IMR-90 (cell line): Measurements from ENCODE around the gene NPAS3. TPM values are rescaled to one million over a fixed set of nuclear protein-coding genes. Genes with fewer than 3 reads are reported as not detected.

Experiments
- ATAC-seq: fragments of 200-7000 bp; cut with Tn5 transposase; 2 replicates; pipeline ENCODE4 v1.9.1; 2020; ENCODE audit warnings: low read depth, mild to moderate bottlenecking, moderate library complexity
- BruUV-seq: library from RNA; stranded (reverse); fragments of 400-500 nt; replicated peaks from 2 replicates; lab custom pipeline; 2021; lab: Mats Ljungman, UMichigan
- CTCF ChIA-PET: fragments of 300-600 bp; formaldehyde crosslinking; extraction: SDS; loops from one replicate; lab custom pipeline; 2021; ENCODE audit warnings: antibody characterized with exemption; lab: Yijun Ruan, JAX
- POLR2A ChIA-PET: fragments of 300-600 bp; sonication (Branson Sonifier 250); formaldehyde crosslinking; loops from one replicate; lab custom pipeline; 2022; ENCODE audit warnings: antibody characterized with exemption; ENCODE audit not compliant: unreplicated experiment; lab: Charles Lee
- DNase-seq: peaks from one replicate; pipeline ENCODE4 v3.0.0; 2013
- H2AFZ ChIP-seq: replicated peaks from 2 replicates; pipeline ENCODE3; 2013; ENCODE audit warnings: low read length, mild to moderate bottlenecking; ENCODE audit not compliant: poor library complexity
- H2AK5ac ChIP-seq: 2 replicates; pipeline ENCODE4 v1.6.1; 2013; ENCODE audit warnings: low read depth, low read length, inconsistent platforms
- H2AK9ac ChIP-seq: replicated peaks from 2 replicates; pipeline ENCODE3; 2013; ENCODE audit warnings: mild to moderate bottlenecking, low read depth, low read length, moderate library complexity; ENCODE audit not compliant: poor library complexity
- H2BK120ac ChIP-seq: 2 replicates; pipeline ENCODE4 v1.6.1; 2013; ENCODE audit warnings: low read depth, low read length, inconsistent platforms
- H2BK15ac ChIP-seq: 3 replicates; pipeline ENCODE4 v1.6.1; 2013; ENCODE audit warnings: low read depth, low read length, inconsistent platforms
- H2BK20ac ChIP-seq: 2 replicates; pipeline ENCODE4 v1.6.1; 2013; ENCODE audit warnings: low read depth, mild to moderate bottlenecking, inconsistent platforms, low read length, moderate library complexity
- H2BK5ac ChIP-seq: 2 replicates; pipeline ENCODE4 v1.6.1; 2013; ENCODE audit warnings: mild to moderate bottlenecking, low read depth, low read length, inconsistent platforms; ENCODE audit not compliant: poor library complexity, severe bottlenecking
- H3K14ac ChIP-seq: replicated peaks from 2 replicates; pipeline ENCODE4 v1.6.1; 2013; ENCODE audit warnings: low read depth, low read length, inconsistent platforms
- H3K18ac ChIP-seq: 2 replicates; pipeline ENCODE4 v1.6.1; 2013; ENCODE audit warnings: low read depth, low read length, control low read depth
- H3K23ac ChIP-seq: 2 replicates; pipeline ENCODE4 v1.6.1; 2013; ENCODE audit warnings: low read depth, low read length, inconsistent platforms
- H3K27ac ChIP-seq: 2 replicates; pipeline ENCODE4 v1.5.1; 2013; ENCODE audit warnings: mild to moderate bottlenecking, control low read depth, low read length; ENCODE audit not compliant: insufficient read depth
- H3K27me3 ChIP-seq: 2 replicates; pipeline ENCODE4 v1.6.1; 2013; ENCODE audit warnings: low read length; ENCODE audit not compliant: control insufficient read depth, insufficient read depth
- H3K36me3 ChIP-seq: 2 replicates; pipeline ENCODE4 v1.6.1; 2013; ENCODE audit warnings: low read length, mixed read lengths; ENCODE audit not compliant: control insufficient read depth, insufficient read depth
- H3K4ac ChIP-seq: 2 replicates; pipeline ENCODE4 v1.6.1; 2013; ENCODE audit warnings: low read depth, low read length, inconsistent platforms
- H3K4me1 ChIP-seq: 2 replicates; pipeline ENCODE4 v1.6.1; 2013; ENCODE audit warnings: low read length, mixed read lengths; ENCODE audit not compliant: control insufficient read depth, insufficient read depth
- H3K4me2 ChIP-seq: 2 replicates; pipeline ENCODE4 v1.6.1; 2013; ENCODE audit warnings: low read depth, mild to moderate bottlenecking, control low read depth, low read length, moderate library complexity
- H3K4me3 ChIP-seq: 2 replicates; pipeline ENCODE4 v1.5.1; 2013; ENCODE audit warnings: low read depth, mild to moderate bottlenecking, control low read depth, low read length, moderate library complexity; ENCODE audit not compliant: insufficient read depth
- H3K56ac ChIP-seq: 2 replicates; pipeline ENCODE4 v1.6.1; 2013; ENCODE audit warnings: low read length, inconsistent platforms; ENCODE audit not compliant: insufficient read depth; ENCODE audit errors: extremely low read depth
- H3K79me1 ChIP-seq, 2 experiments: 2 replicates each; pipeline ENCODE4 v1.6.1; 2013; ENCODE audit warnings: low read length in 2 of 2, inconsistent platforms in 1 of 2, low read depth in 1 of 2
- H3K9ac ChIP-seq: 2 replicates; pipeline ENCODE4 v1.6.1; 2013; ENCODE audit warnings: low read depth, low read length, control low read depth
- H3K9me1 ChIP-seq: 2 replicates; pipeline ENCODE4 v1.6.1; 2013; ENCODE audit warnings: low read length, inconsistent platforms; ENCODE audit not compliant: insufficient read depth
- H3K9me3 ChIP-seq: 2 replicates; pipeline ENCODE4 v1.6.1; 2013; ENCODE audit warnings: low read length; ENCODE audit not compliant: control insufficient read depth, insufficient read depth
- H4K20me1 ChIP-seq: 2 replicates; pipeline ENCODE4 v1.6.1; 2013; ENCODE audit warnings: low read length, inconsistent platforms; ENCODE audit not compliant: insufficient read depth
- H4K5ac ChIP-seq: 2 replicates; pipeline ENCODE4 v1.6.1; 2013; ENCODE audit warnings: mild to moderate bottlenecking, low read depth, low read length, control low read depth
- H4K8ac ChIP-seq, 2 experiments: 2 replicates each; pipeline ENCODE4 v1.6.1; 2013; ENCODE audit warnings: low read depth in 2 of 2, low read length in 2 of 2, control low read depth in 1 of 2, inconsistent platforms in 1 of 2
- H4K91ac ChIP-seq: 2 replicates; pipeline ENCODE4 v1.6.1; 2013; ENCODE audit warnings: low read depth, low read length, inconsistent platforms; ENCODE audit not compliant: insufficient read depth
- BHLHE40 ChIP-seq: fragments of 150-350 bp; IDR thresholded peaks from 2 replicates; pipeline ENCODE4 v1.6.1; 2016; ENCODE audit warnings: mild to moderate bottlenecking, low read depth, low read length
- CEBPB ChIP-seq: IDR thresholded peaks from 2 replicates; pipeline ENCODE4 v1.6.1; 2012; ENCODE audit warnings: low read depth, low read length, improper control_type of control experiment
- CHD1 ChIP-seq: IDR thresholded peaks from 2 replicates; pipeline ENCODE4 v1.6.1; 2012; ENCODE audit warnings: low read depth, low read length, improper control_type of control experiment
- FOS ChIP-seq: fragments of 150-350 bp; IDR thresholded peaks from 2 replicates; pipeline ENCODE4 v1.6.1; 2016; ENCODE audit warnings: low read depth, low read length
- MAFK ChIP-seq: IDR thresholded peaks from 2 replicates; pipeline ENCODE4 v1.6.1; 2012; ENCODE audit warnings: low read depth, low read length, improper control_type of control experiment
- MAZ ChIP-seq: IDR thresholded peaks from 2 replicates; pipeline ENCODE4 v1.6.1; 2012; ENCODE audit warnings: low read depth, mild to moderate bottlenecking, low read length, improper control_type of control experiment, moderate library complexity, borderline replicate concordance
- MXI1 ChIP-seq: IDR thresholded peaks from 2 replicates; pipeline ENCODE4 v1.6.1; 2012; ENCODE audit warnings: low read depth, mild to moderate bottlenecking, low read length, moderate library complexity, borderline replicate concordance
- NFE2L2 ChIP-seq: fragments of 150-350 bp; IDR thresholded peaks from 2 replicates; pipeline ENCODE4 v1.6.1; 2016; ENCODE audit warnings: low read depth, mild to moderate bottlenecking, low read length
- POLR2A ChIP-seq: IDR thresholded peaks from 2 replicates; pipeline ENCODE4 v1.6.1; 2012; ENCODE audit warnings: mild to moderate bottlenecking, low read depth, low read length
- RAD21 ChIP-seq: IDR thresholded peaks from 2 replicates; pipeline ENCODE4 v1.6.1; 2012; ENCODE audit warnings: low read length, improper control_type of control experiment
- RCOR1 ChIP-seq: IDR thresholded peaks from 2 replicates; pipeline ENCODE4 v1.6.1; 2012; ENCODE audit warnings: mild to moderate bottlenecking, low read length, improper control_type of control experiment; ENCODE audit not compliant: insufficient replicate concordance
- RFX5 ChIP-seq: IDR thresholded peaks from 2 replicates; pipeline ENCODE4 v1.8.0; 2012; ENCODE audit warnings: low read depth, mild to moderate bottlenecking, low read length, moderate library complexity
- SMC3 ChIP-seq: fragments of 150-350 bp; IDR thresholded peaks from 2 replicates; pipeline ENCODE4 v1.6.1; 2016; ENCODE audit warnings: low read depth, mild to moderate bottlenecking, antibody characterized with exemption, low read length, moderate library complexity
- WGBS, 2 experiments: methylation state at CpG; one replicate each; pipeline versions ENCODE4 v1.1.5 to v1.1.7; 2013; ENCODE audit warnings: missing lambda C conversion rate in 2 of 2; ENCODE audit not compliant: insufficient read length in 1 of 2; ENCODE audit errors: extremely low coverage in 2 of 2; 5-methylcytosine and 5-hydroxymethylcytosine counted together
- dilution Hi-C: fragments of 300-500 bp; cut with HindIII; formaldehyde crosslinking; loops from one replicate; pipeline ENCODE4 v1.14.3; 2018; ENCODE audit warnings: low sequenced_read_pairs; ENCODE audit not compliant: unreplicated experiment
- in situ Hi-C: fragments of 300-500 bp; cut with MboI; formaldehyde crosslinking; loops from 3 replicates; pipeline ENCODE4 v1.14.3; 2019; ENCODE audit warnings: low sequenced_read_pairs, inconsistent platforms, mixed read lengths
- intact Hi-C: fragments of 100-400 bp; cut with micrococcal nuclease; formaldehyde crosslinking; loops from 2 replicates; pipeline ENCODE4 v1.10.0; 2022
- polyA plus RNA-seq, 3 experiments: library from polyadenylated mRNA; depleted of rRNA; stranded (reverse); fragments of >200 nt; gene quantifications; 2 replicates each; pipeline ENCODE4 v1.2.3, GENCODE V29; 2012; ENCODE audit warnings: low replicate concordance in 1 of 3
- total RNA-seq: library from RNA; depleted of rRNA; stranded (reverse); fragments of >200 nt; gene quantifications from 2 replicates; pipeline ENCODE4 v1.2.3, GENCODE V29; 2012
- TF ChIP-seq, protein P1 (sequence below): fragments of 150-350 bp; IDR thresholded peaks from 2 replicates; pipeline ENCODE4 v1.6.1; 2017; ENCODE audit warnings: mild to moderate bottlenecking, antibody characterized with exemption, low read length, low read depth
- TF ChIP-seq, protein P2 (sequence below): conservative IDR thresholded peaks from 2 replicates; pipeline ENCODE4 v1.5.1; 2012; ENCODE audit warnings: mild to moderate bottlenecking, low read depth, low read length, improper control_type of control experiment

The NPAS3 gene
- total and polyA plus RNA-seq, 2 of the 4 experiments (the other 2 are of a cell fraction) = not detected

- in situ Hi-C loops (no loop called here), dilution Hi-C loops (no loop called here), intact Hi-C loops (no loop called here)
- H3K9me3 ChIP-seq = no peaks in the 10 kb centered on the region
- ATAC-seq = no peak
- H4K8ac ChIP-seq = no peak overlapping the region
- H2AK5ac ChIP-seq = no peak overlapping the region
- DNase-seq = peak; percentile 10
- no peak overlapping the region for H2AFZ ChIP-seq
- no peak overlapping the region for H3K23ac ChIP-seq
- ChIA-PET CTCF (no interaction called here), POLR2A (no interaction called here)
- no peak overlapping the region for H2BK120ac ChIP-seq
- no peak overlapping the region for H3K14ac ChIP-seq
- no peak overlapping the region for H3K18ac ChIP-seq
- H4K5ac ChIP-seq = no peak overlapping the region
- H3K9ac ChIP-seq = no peak overlapping the region
- no peak overlapping the region for H2BK5ac ChIP-seq
- H3K9me1 ChIP-seq = no peaks in the 10 kb centered on the region
- H3K56ac ChIP-seq = no peak overlapping the region
- no peak overlapping the region for H2BK15ac ChIP-seq
- H3K4ac ChIP-seq = no peak overlapping the region
- H4K91ac ChIP-seq = no peak overlapping the region
- H3K4me3 ChIP-seq = no peak overlapping the region
- H3K79me1 ChIP-seq = no peaks in the 10 kb centered on the region
- no peak overlapping the region for H3K4me2 ChIP-seq
- BruUV-seq = no TSS peak
- H4K20me1 ChIP-seq = no peaks in the 10 kb centered on the region
- H3K27me3 ChIP-seq = no peaks in the 10 kb centered on the region
- no peak overlapping the region for H3K27ac ChIP-seq
- H3K4me1 ChIP-seq = no peaks in the 10 kb centered on the region
- no peaks in the 10 kb centered on the region for H3K36me3 ChIP-seq
- no peak overlapping the region for H2BK20ac ChIP-seq
- no CpG with 5 or more reads among the region's 3 CpGs for WGBS, 2 experiments
- no peak overlapping the region for H2AK9ac ChIP-seq
- no peak for TF ChIP-seq RCOR1
- TF ChIP-seq CHD1 = no peak
- TF ChIP-seq, protein P1, sequence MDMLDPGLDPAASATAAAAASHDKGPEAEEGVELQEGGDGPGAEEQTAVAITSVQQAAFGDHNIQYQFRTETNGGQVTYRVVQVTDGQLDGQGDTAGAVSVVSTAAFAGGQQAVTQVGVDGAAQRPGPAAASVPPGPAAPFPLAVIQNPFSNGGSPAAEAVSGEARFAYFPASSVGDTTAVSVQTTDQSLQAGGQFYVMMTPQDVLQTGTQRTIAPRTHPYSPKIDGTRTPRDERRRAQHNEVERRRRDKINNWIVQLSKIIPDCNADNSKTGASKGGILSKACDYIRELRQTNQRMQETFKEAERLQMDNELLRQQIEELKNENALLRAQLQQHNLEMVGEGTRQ = no peak
- no peak for TF ChIP-seq NFE2L2
- TF ChIP-seq FOS = no peak
- no peak for TF ChIP-seq RFX5
- TF ChIP-seq RAD21 = no peak
- no peak for TF ChIP-seq MAZ
- no peak for TF ChIP-seq CEBPB
- TF ChIP-seq POLR2A = no peak
- no peak for TF ChIP-seq BHLHE40
- TF ChIP-seq, protein P2, sequence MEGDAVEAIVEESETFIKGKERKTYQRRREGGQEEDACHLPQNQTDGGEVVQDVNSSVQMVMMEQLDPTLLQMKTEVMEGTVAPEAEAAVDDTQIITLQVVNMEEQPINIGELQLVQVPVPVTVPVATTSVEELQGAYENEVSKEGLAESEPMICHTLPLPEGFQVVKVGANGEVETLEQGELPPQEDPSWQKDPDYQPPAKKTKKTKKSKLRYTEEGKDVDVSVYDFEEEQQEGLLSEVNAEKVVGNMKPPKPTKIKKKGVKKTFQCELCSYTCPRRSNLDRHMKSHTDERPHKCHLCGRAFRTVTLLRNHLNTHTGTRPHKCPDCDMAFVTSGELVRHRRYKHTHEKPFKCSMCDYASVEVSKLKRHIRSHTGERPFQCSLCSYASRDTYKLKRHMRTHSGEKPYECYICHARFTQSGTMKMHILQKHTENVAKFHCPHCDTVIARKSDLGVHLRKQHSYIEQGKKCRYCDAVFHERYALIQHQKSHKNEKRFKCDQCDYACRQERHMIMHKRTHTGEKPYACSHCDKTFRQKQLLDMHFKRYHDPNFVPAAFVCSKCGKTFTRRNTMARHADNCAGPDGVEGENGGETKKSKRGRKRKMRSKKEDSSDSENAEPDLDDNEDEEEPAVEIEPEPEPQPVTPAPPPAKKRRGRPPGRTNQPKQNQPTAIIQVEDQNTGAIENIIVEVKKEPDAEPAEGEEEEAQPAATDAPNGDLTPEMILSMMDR = no peak
- TF ChIP-seq SMC3 = no peak
- TF ChIP-seq MXI1 = no peak
- TF ChIP-seq MAFK = no peak
Observed at GRCh38 chr14:33564774-33565630, 626.3 kb downstream of the NPAS3 start.
